Osteoblast (primary cell): ENCODE measurements around the gene HK3. TPM values are rescaled to one million over a fixed set of nuclear protein-coding genes. Genes with fewer than 3 reads are reported as not detected.

Source experiments
- DNase-seq: peaks from one replicate; pipeline ENCODE4 v3.0.0; 2011; ENCODE audit warnings: low spot score, mixed read lengths; ENCODE audit not compliant: insufficient read length; ENCODE audit errors: missing footprints
- H2AFZ ChIP-seq: 2 replicates; pipeline ENCODE4 v1.6.0; 2011; ENCODE audit warnings: mild to moderate bottlenecking, low read length
- H3K27ac ChIP-seq: 2 replicates; pipeline ENCODE4 v1.5.1; 2011; ENCODE audit warnings: mild to moderate bottlenecking, low read depth, low read length, moderate library complexity
- H3K27me3 ChIP-seq: 2 replicates; pipeline ENCODE4 v1.6.0; 2012; ENCODE audit warnings: mild to moderate bottlenecking, control low read depth, inconsistent platforms, low read length, moderate library complexity; ENCODE audit not compliant: insufficient read depth
- H3K36me3 ChIP-seq: 2 replicates; pipeline ENCODE4 v1.5.1; 2011; ENCODE audit warnings: mild to moderate bottlenecking, low read length, control low read depth, moderate library complexity; ENCODE audit not compliant: insufficient read depth
- H3K4me1 ChIP-seq: 2 replicates; pipeline ENCODE4 v1.5.1; 2011; ENCODE audit warnings: mild to moderate bottlenecking, low read length, control low read depth, moderate library complexity; ENCODE audit not compliant: insufficient read depth
- H3K4me2 ChIP-seq: 2 replicates; pipeline ENCODE4 v1.6.0; 2011; ENCODE audit warnings: mild to moderate bottlenecking, low read length; ENCODE audit not compliant: insufficient read depth
- H3K4me3 ChIP-seq: fragments of 200-600 bp; sonication (generic); 3 replicates; pipeline ENCODE4 v1.5.1; 2012; ENCODE audit warnings: mild to moderate bottlenecking, low read length, inconsistent platforms; ENCODE audit not compliant: insufficient read depth
- H3K79me2 ChIP-seq: 2 replicates; pipeline ENCODE4 v1.6.0; 2012; ENCODE audit warnings: mild to moderate bottlenecking, low read length, control low read depth, inconsistent platforms; ENCODE audit not compliant: insufficient read depth
- H3K9me3 ChIP-seq: 2 replicates; pipeline ENCODE4 v1.5.1; 2011; ENCODE audit warnings: low read depth, low read length, control low read depth
- H4K20me1 ChIP-seq: 2 replicates; pipeline ENCODE4 v1.6.0; 2012; ENCODE audit warnings: mild to moderate bottlenecking, low read length, control low read depth; ENCODE audit not compliant: insufficient read depth
- CTCF ChIP-seq: IDR thresholded peaks from 2 replicates; pipeline ENCODE4 v1.5.1; 2011; ENCODE audit warnings: mild to moderate bottlenecking, low read depth, low read length, moderate library complexity; ENCODE audit errors: extremely low read depth
- total RNA-seq: library from RNA; depleted of rRNA; stranded (reverse); fragments of >200 nt; gene quantifications from 2 replicates; pipeline ENCODE4 v1.2.3, GENCODE V29; 2012

The HK3 gene
- total RNA-seq, 1 donor: 1.8 TPM

- TF ChIP-seq CTCF: no peak
- Histone ChIP-seq H3K36me3 (no peaks in the 10 kb centered on the region), H3K4me1 (no peaks in the 10 kb centered on the region), H3K27me3 (peaks cover 12% of the 10 kb centered on the region), H3K27ac (no peak overlapping the region), H3K9me3 (no peaks in the 10 kb centered on the region), H3K79me2 (no peaks in the 10 kb centered on the region), H3K4me3 (no peak overlapping the region), H4K20me1 (no peaks in the 10 kb centered on the region), H3K4me2 (no peak overlapping the region), H2AFZ (no peak overlapping the region)
- no peak for DNase-seq
Observed at GRCh38 chr5:176859916-176860315, 39.2 kb downstream of the HK3 start.

DNA sequence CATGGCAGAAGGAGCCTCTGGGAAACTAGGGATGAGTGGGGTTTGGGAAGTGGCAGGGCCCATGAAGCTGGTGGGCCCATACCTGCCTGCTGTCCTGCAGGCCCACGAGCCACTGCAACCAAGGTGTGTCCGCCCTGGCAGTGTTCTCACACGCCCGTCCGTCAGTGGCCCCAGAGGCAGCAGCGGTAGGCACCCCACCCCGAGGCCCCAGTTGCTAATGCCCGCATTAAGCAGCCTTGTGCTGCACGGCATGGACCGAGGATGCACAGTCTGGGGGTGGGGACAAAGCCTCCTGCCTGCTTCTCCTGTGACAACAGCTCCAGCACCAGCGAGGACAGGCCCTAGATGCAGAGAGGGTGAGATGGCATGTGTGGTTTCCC is 41.3 kb downstream of the HK3 start:
- H2AFZ ChIP-seq: no peak overlapping the region
- no peaks in the 10 kb centered on the region for H3K79me2 ChIP-seq
- peaks cover 8% of the 10 kb centered on the region for H3K27me3 ChIP-seq
- H3K4me2 ChIP-seq: no peak overlapping the region
- H3K27ac ChIP-seq: no peak overlapping the region
- H4K20me1 ChIP-seq: no peaks in the 10 kb centered on the region
- no peaks in the 10 kb centered on the region for H3K9me3 ChIP-seq
- H3K4me3 ChIP-seq: no peak overlapping the region
- no peak for DNase-seq
- no peaks in the 10 kb centered on the region for H3K36me3 ChIP-seq
- H3K4me1 ChIP-seq: no peaks in the 10 kb centered on the region
- no peak for TF ChIP-seq CTCF

DNA sequence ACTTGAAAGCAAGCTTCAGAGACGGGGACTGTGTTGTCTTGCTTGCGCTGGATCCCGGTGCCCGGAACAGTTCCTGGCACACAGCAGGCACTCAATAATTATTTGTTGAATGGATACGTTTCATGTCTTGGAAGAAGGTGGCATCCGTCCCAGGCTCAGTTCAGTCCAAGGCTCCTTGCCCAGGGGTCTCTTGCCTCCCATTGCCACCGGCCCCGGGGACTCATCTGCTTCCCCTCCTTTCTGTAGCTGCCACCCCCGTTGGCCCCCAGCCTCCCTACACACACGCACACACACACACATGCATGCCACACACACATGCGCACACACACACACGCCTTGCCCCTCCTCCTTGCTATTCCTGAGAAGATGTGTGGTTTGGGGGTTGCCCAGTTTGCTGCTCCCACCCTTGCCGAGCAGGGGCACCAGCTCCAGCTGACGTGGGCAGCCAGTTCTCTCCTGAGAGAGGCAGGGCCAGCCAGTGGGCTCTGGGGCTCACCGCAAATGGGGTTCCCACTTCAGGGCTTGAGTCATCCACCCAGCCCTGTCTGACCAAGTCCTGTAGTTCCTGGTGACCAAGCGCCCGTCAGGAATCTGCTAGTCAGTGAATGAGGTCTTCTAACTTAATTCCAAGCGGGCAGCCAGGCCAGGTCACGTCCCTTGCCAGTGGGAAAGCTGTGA is 41.8 kb downstream of the HK3 start:
- Histone ChIP-seq H3K4me2 (no peak overlapping the region), H3K4me3 (no peak overlapping the region), H3K79me2 (no peaks in the 10 kb centered on the region), H3K27me3 (peaks cover 10% of the 10 kb centered on the region), H4K20me1 (no peaks in the 10 kb centered on the region), H2AFZ (no peak overlapping the region), H3K4me1 (no peaks in the 10 kb centered on the region), H3K9me3 (no peaks in the 10 kb centered on the region), H3K36me3 (no peaks in the 10 kb centered on the region), H3K27ac (no peak overlapping the region)
- TF ChIP-seq CTCF: no peak
- DNase-seq: no peak

- H3K27me3 ChIP-seq: peaks cover 14% of the 10 kb centered on the region
- no peak overlapping the region for H3K4me2 ChIP-seq
- no peaks in the 10 kb centered on the region for H4K20me1 ChIP-seq
- no peak overlapping the region for H3K27ac ChIP-seq
- H3K9me3 ChIP-seq: no peaks in the 10 kb centered on the region
- no peaks in the 10 kb centered on the region for H3K79me2 ChIP-seq
- no peaks in the 10 kb centered on the region for H3K36me3 ChIP-seq
- H2AFZ ChIP-seq: no peak overlapping the region
- H3K4me1 ChIP-seq: no peaks in the 10 kb centered on the region
- no peak for DNase-seq
- no peak for TF ChIP-seq CTCF
- H3K4me3 ChIP-seq: no peak overlapping the region
Observed at GRCh38 chr5:176856746-176857145, 42.4 kb downstream of the HK3 start.
